H9 (cell line): ENCODE results near the gene FBXO39. TPM values are rescaled to one million over a fixed set of nuclear protein-coding genes. Genes with fewer than 3 reads are reported as not detected.

Source experiments
- DNase-seq: peaks from one replicate; pipeline ENCODE4 v3.0.0-alpha.2; 2017
- H2AFZ ChIP-seq: one replicate; pipeline ENCODE4 v1.6.1; 2013; ENCODE audit warnings: mild to moderate bottlenecking, low read length, control low read depth, moderate library complexity
- H2AK5ac ChIP-seq: 2 replicates; pipeline ENCODE4 v1.6.1; 2013; ENCODE audit warnings: low read length, control low read depth, mixed read lengths; ENCODE audit not compliant: insufficient read length
- H2BK120ac ChIP-seq: one replicate; pipeline ENCODE4 v1.6.1; 2013; ENCODE audit warnings: low read depth, mild to moderate bottlenecking, low read length, control low read depth, inconsistent platforms; ENCODE audit not compliant: poor library complexity, severe bottlenecking
- H2BK12ac ChIP-seq: 2 replicates; pipeline ENCODE4 v1.6.1; 2013; ENCODE audit warnings: low read length, control low read depth, mixed read lengths, low read depth; ENCODE audit not compliant: insufficient read length
- H2BK15ac ChIP-seq: 2 replicates; pipeline ENCODE4 v1.6.1; 2013; ENCODE audit warnings: low read depth, low read length, control low read depth
- H2BK20ac ChIP-seq: one replicate; pipeline ENCODE4 v1.6.1; 2013; ENCODE audit warnings: low read depth, mild to moderate bottlenecking, low read length, control low read depth, inconsistent platforms; ENCODE audit not compliant: poor library complexity, severe bottlenecking
- H2BK5ac ChIP-seq: 2 replicates; pipeline ENCODE4 v1.6.1; 2013; ENCODE audit warnings: low read length, control low read depth, mixed read lengths; ENCODE audit not compliant: insufficient read length
- H3K14ac ChIP-seq: 2 replicates; pipeline ENCODE4 v1.6.1; 2013; ENCODE audit warnings: low read length, control low read depth; ENCODE audit not compliant: insufficient read depth
- H3K18ac ChIP-seq: 2 replicates; pipeline ENCODE4 v1.6.1; 2013; ENCODE audit warnings: low read depth, mild to moderate bottlenecking, mixed read lengths, low read length, control low read depth; ENCODE audit not compliant: insufficient read length
- H3K23ac ChIP-seq: 2 replicates; pipeline ENCODE4 v1.6.1; 2013; ENCODE audit warnings: low read length, control low read depth, mixed read lengths, low read depth; ENCODE audit not compliant: insufficient read length
- H3K23me2 ChIP-seq: 2 replicates; pipeline ENCODE4 v1.6.1; 2013; ENCODE audit warnings: low read depth, mild to moderate bottlenecking, mixed read lengths, low read length, control low read depth; ENCODE audit not compliant: insufficient read length, poor library complexity, severe bottlenecking
- H3K27ac ChIP-seq: 2 replicates; pipeline ENCODE4 v1.5.1; 2013; ENCODE audit warnings: low read length, control low read depth, mixed read lengths, low read depth; ENCODE audit not compliant: insufficient read length
- H3K27me3 ChIP-seq: 2 replicates; pipeline ENCODE4 v1.6.1; 2013; ENCODE audit warnings: low read length, control low read depth, inconsistent platforms; ENCODE audit not compliant: insufficient read depth
- H3K4ac ChIP-seq: 2 replicates; pipeline ENCODE4 v1.6.1; 2013; ENCODE audit warnings: low read depth, mild to moderate bottlenecking, control low read depth, inconsistent platforms, low read length, moderate library complexity
- H3K4me1 ChIP-seq: 2 replicates; pipeline ENCODE4 v1.6.1; 2013; ENCODE audit warnings: low read length, control low read depth, inconsistent platforms; ENCODE audit not compliant: insufficient read depth
- H3K4me2 ChIP-seq: 2 replicates; pipeline ENCODE4 v1.6.1; 2013; ENCODE audit warnings: low read length, control low read depth, mixed read lengths; ENCODE audit not compliant: insufficient read length, insufficient read depth
- H3K56ac ChIP-seq: 2 replicates; pipeline ENCODE4 v1.6.1; 2013; ENCODE audit warnings: low read depth, mild to moderate bottlenecking, mixed read lengths, low read length, control low read depth; ENCODE audit not compliant: insufficient read length
- H3K79me1 ChIP-seq: 2 replicates; pipeline ENCODE4 v1.6.1; 2013; ENCODE audit warnings: low read depth, mild to moderate bottlenecking, moderate library complexity, low read length, control low read depth, inconsistent platforms; ENCODE audit not compliant: insufficient read depth, poor library complexity, severe bottlenecking
- H3K79me2 ChIP-seq: 2 replicates; pipeline ENCODE4 v1.6.1; 2013; ENCODE audit warnings: low read length, control low read depth, inconsistent platforms; ENCODE audit not compliant: insufficient read depth
- H3K9ac ChIP-seq: 2 replicates; pipeline ENCODE4 v1.6.1; 2013; ENCODE audit warnings: low read length, control low read depth, mixed read lengths; ENCODE audit not compliant: insufficient read length; ENCODE audit errors: extremely low read depth
- H3K9me3 ChIP-seq: one replicate; pipeline ENCODE4 v1.6.1; 2013; ENCODE audit warnings: low read depth, low read length, inconsistent platforms; ENCODE audit not compliant: control insufficient read depth
- H3T11ph ChIP-seq: one replicate; pipeline ENCODE4 v1.6.1; 2013; ENCODE audit warnings: mild to moderate bottlenecking, low read length, control low read depth, inconsistent platforms
- H4K20me1 ChIP-seq: one replicate; pipeline ENCODE4 v1.6.1; 2013; ENCODE audit not compliant: control insufficient read depth, insufficient read length, insufficient read depth
- H4K5ac ChIP-seq: 2 replicates; pipeline ENCODE4 v1.6.1; 2013; ENCODE audit warnings: low read depth, mild to moderate bottlenecking, mixed read lengths, low read length, control low read depth; ENCODE audit not compliant: insufficient read length
- H4K8ac ChIP-seq: replicated peaks from 2 replicates; pipeline ENCODE4 v1.6.1; 2013; ENCODE audit warnings: low read length, control low read depth, mixed read lengths, low read depth; ENCODE audit not compliant: insufficient read length
- H4K91ac ChIP-seq: 2 replicates; pipeline ENCODE4 v1.6.1; 2013; ENCODE audit warnings: low read depth, mild to moderate bottlenecking, moderate library complexity, mixed read lengths, low read length, control low read depth; ENCODE audit not compliant: insufficient read length
- H3K27ac Mint-ChIP-seq, 3 experiments: 2 replicates in 2 of 3; 3 replicates in 1 of 3; pipeline ENCODE4 v1.8.0; 2020 to 2021; ENCODE audit warnings: mixed read lengths in 3 of 3, mild to moderate bottlenecking in 1 of 3, moderate library complexity in 1 of 3
- H3K27me3 Mint-ChIP-seq: 2 replicates; pipeline ENCODE4 v1.8.0; 2021; ENCODE audit warnings: low read depth, mild to moderate bottlenecking, moderate library complexity, mixed read lengths
- H3K36me3 Mint-ChIP-seq, 3 experiments: 2 replicates in 2 of 3; 3 replicates in 1 of 3; pipeline ENCODE4 v1.8.0; 2020 to 2021; ENCODE audit warnings: low read depth in 3 of 3, mixed read lengths in 3 of 3; ENCODE audit not compliant: insufficient read depth in 1 of 3
- H3K4me1 Mint-ChIP-seq, 2 experiments: 2 replicates each; pipeline ENCODE4 v1.8.0; 2020; ENCODE audit warnings: mixed read lengths in 2 of 2
- H3K4me3 Mint-ChIP-seq, 2 experiments: 2 replicates in 1 of 2; 3 replicates in 1 of 2; pipeline ENCODE4 v1.8.0; 2020 to 2021; ENCODE audit warnings: mild to moderate bottlenecking in 2 of 2, mixed read lengths in 2 of 2, moderate library complexity in 1 of 2
- H3K9me3 Mint-ChIP-seq, 2 experiments: 2 replicates in 1 of 2; 3 replicates in 1 of 2; pipeline ENCODE4 v1.8.0; 2020; ENCODE audit warnings: mild to moderate bottlenecking in 2 of 2, mixed read lengths in 2 of 2, moderate library complexity in 1 of 2
- CTCF ChIP-seq: fragments of 200-600 bp; sonication (generic); conservative IDR thresholded peaks from 3 replicates; pipeline ENCODE4 v1.8.0; 2021; ENCODE audit warnings: antibody characterized with exemption, mild to moderate bottlenecking
- WGBS: extraction: QIAGEN DNeasy Blood & Tissue Kit; methylation state at CpG from one replicate; pipeline ENCODE4 v1.1.7; 2013; ENCODE audit warnings: missing lambda C conversion rate, low lambda C conversion rate, mixed read lengths; ENCODE audit not compliant: insufficient read length; ENCODE audit errors: extremely low coverage; 5-methylcytosine and 5-hydroxymethylcytosine counted together
- total RNA-seq: library from RNA; stranded (reverse); gene quantifications from 2 replicates; pipeline ENCODE4 v1.2.1, GENCODE V29; 2021

Gene FBXO39
- total RNA-seq, 1 experiment from 2014 or later = not detected

DNA sequence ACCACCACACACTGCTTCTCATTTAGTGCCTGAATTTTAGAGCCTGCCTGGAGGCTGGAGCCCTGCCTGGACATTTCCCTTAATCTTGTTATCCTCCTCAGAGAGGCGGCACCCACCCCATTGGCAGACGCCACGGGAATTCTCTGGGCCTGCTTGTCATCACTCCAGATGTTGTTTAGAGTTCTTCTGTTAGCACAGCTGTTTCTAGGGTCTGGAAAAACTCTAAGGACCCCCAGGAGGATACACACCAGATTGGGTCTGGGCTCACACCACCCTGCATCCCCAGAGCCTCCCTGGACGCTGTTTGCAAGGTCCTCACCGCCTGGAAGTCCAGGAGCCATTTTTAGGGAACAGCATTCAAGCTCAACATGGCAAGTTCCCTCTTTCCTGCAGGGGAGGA, 20.7 kb upstream of the FBXO39 start:
- peaks cover 40 to 42% of the 10 kb centered on the region in 2 experiments for H3K4me1 Mint-ChIP-seq

More for the DNA sequence above, 20.7 kb upstream of the FBXO39 start:
- Mint-ChIP-seq H3K36me3 (peaks cover 0 to 2% (median 0%) of the 10 kb centered on the region in 3 experiments; a peak in 1 of 7 replicates), H3K9me3 (no peaks in the 10 kb centered on the region), H3K27ac (peak overlapping the region in 1 of 3 experiments; percentile 5; a peak in 1 of 7 replicates), H3K4me3 (no peak overlapping the region), H3K27me3 (peaks cover 2% of the 10 kb centered on the region)
- Histone ChIP-seq H3K79me2 (no peaks in the 10 kb centered on the region), H2BK5ac (no peak overlapping the region), H3T11ph (no peak overlapping the region), H3K23me2 (no peaks in the 10 kb centered on the region), H3K9me3 (no peaks in the 10 kb centered on the region), H2AK5ac (no peak overlapping the region), H3K56ac (no peak overlapping the region), H2BK20ac (no peak overlapping the region), H3K79me1 (no peaks in the 10 kb centered on the region), H3K4me1 (peaks cover 9% of the 10 kb centered on the region; the same call in 1 of the 2 replicates), H3K27ac (no peak overlapping the region), H3K27me3 (no peaks in the 10 kb centered on the region), H4K8ac (no peak overlapping the region), H2BK12ac (no peak overlapping the region), H2BK15ac (no peak overlapping the region), H3K4me2 (no peak overlapping the region), H3K9ac (no peak overlapping the region), H4K20me1 (no peaks in the 10 kb centered on the region), H4K91ac (no peak overlapping the region), H3K14ac (no peak overlapping the region), H2AFZ (no peak overlapping the region), H3K4ac (no peak overlapping the region), H2BK120ac (no peak overlapping the region), H3K23ac (no peak overlapping the region), H4K5ac (no peak overlapping the region), H3K18ac (no peak overlapping the region)
- DNase-seq = no peak
- TF ChIP-seq CTCF = no peak
- WGBS = no CpG with 5 or more reads among the region's 5 CpGs
